Panc1 (cell line): ENCODE measurements around the gene WNT11.

Source experiments
- CTCF ChIP-seq: fragments of 450-650 bp; IDR thresholded peaks from 2 replicates; pipeline ENCODE4 v1.5.1; 2017; ENCODE audit warnings: mild to moderate bottlenecking
- POLR2AphosphoS5 ChIP-seq: IDR thresholded peaks from 2 replicates; pipeline ENCODE4 v1.6.1; 2012; ENCODE audit warnings: mild to moderate bottlenecking, low read depth, low read length, moderate library complexity
- REST ChIP-seq, 2 experiments: IDR thresholded peaks; 2 replicates each; pipeline ENCODE4 v1.6.1; 2011 to 2012; ENCODE audit warnings: low read depth in 2 of 2, control low read depth in 1 of 2, low read length in 1 of 2, mild to moderate bottlenecking in 1 of 2, moderate library complexity in 1 of 2; ENCODE audit not compliant: insufficient read depth in 1 of 2
- TCF7L2 ChIP-seq: IDR thresholded peaks from 2 replicates; pipeline ENCODE4 v1.6.1; 2011; ENCODE audit warnings: mild to moderate bottlenecking, low read depth, low read length, inconsistent platforms

- TF ChIP-seq CTCF (no peak), TCF7L2 (no peak), POLR2AphosphoS5 (no peak), REST (IDR thresholded peaks at IDR 0.05; ENCODE audit: insufficient read depth in 1 of 2, low read depth in 2 of 2, low read length in 1 of 2) (no peak)
Measured at GRCh38 chr11:76237914-76238313, 31.6 kb upstream of the WNT11 start.
